Activated CD8-positive, alpha-beta T cell treated with anti-CD3 and anti-CD28 coated beads for 36 hours (primary cell): ENCODE data around the gene TRIM25. TPM values are rescaled to one million over a fixed set of nuclear protein-coding genes. Genes with fewer than 3 reads are reported as not detected.

Experiments
- ATAC-seq: fragments of 200-7000 bp; cut with Tn5 transposase; one replicate; pipeline ENCODE4 v1.10.0; 2021; ENCODE audit warnings: mild to moderate bottlenecking, moderate library complexity
- CTCF ChIA-PET: fragments of 350-600 bp; sonication (Branson Sonifier 250); formaldehyde crosslinking; loops from one replicate; lab custom pipeline; 2021; ENCODE audit warnings: antibody characterized with exemption; lab: Charles Lee
- POLR2A ChIA-PET: fragments of 350-600 bp; sonication (Branson Sonifier 250); formaldehyde crosslinking; loops from one replicate; lab custom pipeline; 2021; ENCODE audit warnings: antibody characterized with exemption; lab: Charles Lee
- DNase-seq: peaks from one replicate; pipeline ENCODE4 v3.0.0-alpha.2; 2020
- H3K27ac Mint-ChIP-seq: one replicate; pipeline ENCODE4 v1.8.0; 2021; ENCODE audit warnings: mild to moderate bottlenecking, mixed read lengths
- H3K27me3 Mint-ChIP-seq: one replicate; pipeline ENCODE4 v1.8.0; 2021; ENCODE audit warnings: mixed read lengths
- H3K36me3 Mint-ChIP-seq: one replicate; pipeline ENCODE4 v1.8.0; 2021; ENCODE audit warnings: low read depth, mixed read lengths
- H3K4me1 Mint-ChIP-seq: one replicate; pipeline ENCODE4 v1.8.0; 2021; ENCODE audit warnings: low read depth, mixed read lengths
- H3K4me3 Mint-ChIP-seq: one replicate; pipeline ENCODE4 v1.8.0; 2021; ENCODE audit warnings: mild to moderate bottlenecking, moderate library complexity, mixed read lengths
- H3K9me3 Mint-ChIP-seq: one replicate; pipeline ENCODE4 v1.8.0; 2021; ENCODE audit warnings: mixed read lengths
- CTCF ChIP-seq: fragments of 200-600 bp; IDR thresholded peaks from one replicate; pipeline ENCODE4 v1.8.0; 2022; ENCODE audit warnings: antibody characterized with exemption, mild to moderate bottlenecking
- intact Hi-C: fragments of 100-400 bp; cut with micrococcal nuclease; formaldehyde crosslinking; loops from one replicate; pipeline ENCODE4 v1.10.0; 2022
- total RNA-seq, 2 experiments: library from RNA; stranded (reverse); gene quantifications; one replicate each; pipeline ENCODE4 v1.2.3, GENCODE V29; 2021

TRIM25 gene
- total RNA-seq, 2 experiments from 2014 or later, result 94.2 to 95.6 TPM

- peaks cover 47% of the 10 kb centered on the region for H3K36me3 Mint-ChIP-seq
- CTCF ChIA-PET, result interaction anchor here (1.7 to 2.4 kb wide), 3 partner anchors 23 to 93 kb away, joined by 4 to 9 read pairs (median 6); no protein-coding TSS in a partner anchor
- POLR2A ChIA-PET, result interaction anchor here (1.0 to 1.5 kb wide), 5 partner anchors 9 to 126 kb away, joined by 3 to 6 read pairs (median 4); partner anchors contain the start of gene SCPEP1
- no peak for TF ChIP-seq CTCF
- H3K27me3 Mint-ChIP-seq, result no peaks in the 10 kb centered on the region
- H3K27ac Mint-ChIP-seq, result peak overlapping the region; percentile 97
- H3K4me1 Mint-ChIP-seq, result peaks cover 58% of the 10 kb centered on the region
- ATAC-seq (no peak), DNase-seq (no peak)
- H3K4me3 Mint-ChIP-seq, result peak overlapping the region; percentile 100
- peaks cover 4% of the 10 kb centered on the region for H3K9me3 Mint-ChIP-seq
- intact Hi-C loops, result no loop called here
These were observed 893 bp downstream of the TRIM25 start for GRCh38 chr17:56913000-56913311.

GRCh38 chr17:56912105-56912999, 1.5 kb downstream of the TRIM25 start:
- POLR2A ChIA-PET, result interaction anchor here (1.1 to 1.6 kb wide), 3 partner anchors 8 to 78 kb away, joined by 3 to 4 read pairs (median 4); partner anchors contain the start of genes C17orf67 and DGKE
- no peak for TF ChIP-seq CTCF
- no peak for DNase-seq
- CTCF ChIA-PET, result interaction anchor here (1.0 to 2.4 kb wide), 5 partner anchors 11 to 93 kb away, joined by 3 to 9 read pairs (median 4); no protein-coding TSS in a partner anchor
- Mint-ChIP-seq H3K36me3 (peaks cover 48% of the 10 kb centered on the region), H3K9me3 (peaks cover 3% of the 10 kb centered on the region), H3K27me3 (no peaks in the 10 kb centered on the region), H3K27ac (peak overlapping the region; percentile 97), H3K4me3 (peak overlapping the region; percentile 100), H3K4me1 (peaks cover 60% of the 10 kb centered on the region)
- ATAC-seq, result no peak
- intact Hi-C loops, result no loop called here

GRCh38 chr17:56910509-56911235, 3.2 kb downstream of the TRIM25 start:
- ChIA-PET POLR2A (interaction anchor here (0.8 to 1.6 kb wide), 5 partner anchors 15 to 77 kb away, joined by 3 to 4 read pairs (median 3); partner anchors contain the start of genes C17orf67 and DGKE), CTCF (interaction anchor here (1.2 to 2.9 kb wide), 3 partner anchors 18 to 91 kb away, joined by 3 to 8 read pairs (median 4); no protein-coding TSS in a partner anchor)
- H3K36me3 Mint-ChIP-seq, result peaks cover 58% of the 10 kb centered on the region
- H3K4me3 Mint-ChIP-seq, result peak overlapping the region; percentile 100
- ATAC-seq (no peak), DNase-seq (no peak)
- peak overlapping the region; percentile 30 for H3K27ac Mint-ChIP-seq
- TF ChIP-seq CTCF, result no peak
- no peaks in the 10 kb centered on the region for H3K27me3 Mint-ChIP-seq
- peaks cover 46% of the 10 kb centered on the region for H3K4me1 Mint-ChIP-seq
- intact Hi-C loops, result no loop called here
- no peaks in the 10 kb centered on the region for H3K9me3 Mint-ChIP-seq

- no peak for TF ChIP-seq CTCF
- POLR2A ChIA-PET, result interaction anchor here (1.0 to 1.8 kb wide), 3 partner anchors 15 to 75 kb away, joined by 3 to 5 read pairs (median 3); no protein-coding TSS in a partner anchor
- ATAC-seq, result no peak
- peaks cover 40% of the 10 kb centered on the region for H3K4me1 Mint-ChIP-seq
- no peak overlapping the region for H3K27ac Mint-ChIP-seq
- H3K36me3 Mint-ChIP-seq, result peaks cover 60% of the 10 kb centered on the region
- intact Hi-C loops, result no loop called here
- no peaks in the 10 kb centered on the region for H3K27me3 Mint-ChIP-seq
- CTCF ChIA-PET, result interaction anchor here (1.2 to 2.9 kb wide), 3 partner anchors 18 to 90 kb away, joined by 3 to 8 read pairs (median 3); no protein-coding TSS in a partner anchor
- H3K4me3 Mint-ChIP-seq, result peak overlapping the region; percentile 100
- no peak for DNase-seq
- H3K9me3 Mint-ChIP-seq, result no peaks in the 10 kb centered on the region
These were observed 3.9 kb downstream of the TRIM25 start for GRCh38 chr17:56909742-56910508.
